HFF-Myc (cell line): Measurements from ENCODE around the gene CCR7.

Experiments
- DNase-seq: peaks from one replicate; pipeline ENCODE4 v3.0.0-alpha.2; 2011; ENCODE audit warnings: low read depth; ENCODE audit errors: extremely low read depth
- H3K4me3 ChIP-seq: replicated peaks from 2 replicates; pipeline ENCODE4 v1.5.1; 2011; ENCODE audit warnings: low read depth, mild to moderate bottlenecking, control low read depth, low read length
- TF ChIP-seq, protein P1 (sequence below): IDR thresholded peaks from 2 replicates; pipeline ENCODE4 v1.5.1; 2012; ENCODE audit warnings: mild to moderate bottlenecking, low read depth, low read length, control low read depth; ENCODE audit errors: missing control alignments

CCR7 gene

DNA sequence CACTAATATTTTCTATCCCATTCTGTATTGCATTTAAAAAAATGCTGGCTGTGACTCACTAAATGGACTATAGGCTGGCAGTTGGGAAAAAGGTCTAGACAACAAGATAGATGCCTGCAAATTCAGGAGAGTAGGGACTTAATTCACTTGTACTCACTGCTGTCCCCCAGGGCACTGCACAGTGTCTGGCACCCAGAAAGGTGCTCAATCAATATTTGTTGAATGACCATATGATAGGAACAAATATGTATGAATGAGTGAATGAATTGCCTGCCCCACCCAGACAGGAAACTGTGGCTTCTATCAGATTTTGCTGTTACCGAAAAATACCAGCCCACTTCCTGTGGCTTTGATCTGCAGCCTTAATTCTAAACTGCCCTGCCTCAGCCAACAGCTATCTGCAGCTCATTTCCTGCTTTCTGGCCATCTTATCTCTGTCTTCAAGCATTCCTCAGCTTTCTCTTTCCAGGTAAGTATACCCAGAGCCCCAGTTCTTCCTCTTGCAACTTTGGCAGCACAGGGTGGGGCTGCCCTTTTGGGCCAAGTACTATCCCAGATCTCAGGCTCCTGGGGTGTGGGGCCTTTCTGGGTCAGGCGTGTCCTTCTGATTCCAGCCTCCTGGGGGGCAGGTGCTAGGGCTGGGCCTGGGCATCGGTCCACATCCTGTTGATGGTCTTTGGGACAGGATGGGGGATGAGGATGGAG is 48.5 kb downstream of the CCR7 start:
- no peak for DNase-seq
- TF ChIP-seq, protein P1, sequence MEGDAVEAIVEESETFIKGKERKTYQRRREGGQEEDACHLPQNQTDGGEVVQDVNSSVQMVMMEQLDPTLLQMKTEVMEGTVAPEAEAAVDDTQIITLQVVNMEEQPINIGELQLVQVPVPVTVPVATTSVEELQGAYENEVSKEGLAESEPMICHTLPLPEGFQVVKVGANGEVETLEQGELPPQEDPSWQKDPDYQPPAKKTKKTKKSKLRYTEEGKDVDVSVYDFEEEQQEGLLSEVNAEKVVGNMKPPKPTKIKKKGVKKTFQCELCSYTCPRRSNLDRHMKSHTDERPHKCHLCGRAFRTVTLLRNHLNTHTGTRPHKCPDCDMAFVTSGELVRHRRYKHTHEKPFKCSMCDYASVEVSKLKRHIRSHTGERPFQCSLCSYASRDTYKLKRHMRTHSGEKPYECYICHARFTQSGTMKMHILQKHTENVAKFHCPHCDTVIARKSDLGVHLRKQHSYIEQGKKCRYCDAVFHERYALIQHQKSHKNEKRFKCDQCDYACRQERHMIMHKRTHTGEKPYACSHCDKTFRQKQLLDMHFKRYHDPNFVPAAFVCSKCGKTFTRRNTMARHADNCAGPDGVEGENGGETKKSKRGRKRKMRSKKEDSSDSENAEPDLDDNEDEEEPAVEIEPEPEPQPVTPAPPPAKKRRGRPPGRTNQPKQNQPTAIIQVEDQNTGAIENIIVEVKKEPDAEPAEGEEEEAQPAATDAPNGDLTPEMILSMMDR, result no peak
- no peak overlapping the region for H3K4me3 ChIP-seq

DNA sequence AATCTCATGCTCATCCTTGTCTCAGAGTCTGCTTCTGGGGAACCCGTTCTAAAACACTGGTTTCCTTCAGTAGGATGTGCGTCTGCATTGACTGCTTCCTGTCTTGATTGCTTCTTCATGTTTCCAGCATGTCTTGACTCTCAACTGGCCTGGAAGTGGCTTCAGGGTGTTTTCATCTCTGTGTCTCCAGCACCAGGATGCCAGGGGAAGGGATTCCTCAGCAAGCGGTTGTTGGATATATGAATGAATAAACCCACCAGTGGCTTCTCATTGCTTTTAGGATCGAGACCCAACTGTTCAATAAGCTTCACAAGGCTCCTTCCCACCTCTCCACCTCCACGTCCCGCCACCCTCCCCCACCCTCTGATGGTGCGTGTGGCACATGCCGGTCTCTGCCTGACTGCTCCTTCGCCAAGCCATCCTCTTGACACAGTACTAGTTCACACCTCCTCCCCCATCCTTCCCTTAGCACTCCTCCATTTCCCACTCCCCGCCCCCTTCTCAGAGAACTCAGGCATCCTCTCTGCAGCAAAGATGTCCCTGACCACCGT is 49.7 kb downstream of the CCR7 start:
- TF ChIP-seq, protein P1, result no peak
- no peak for DNase-seq
- no peak overlapping the region for H3K4me3 ChIP-seq

DNA sequence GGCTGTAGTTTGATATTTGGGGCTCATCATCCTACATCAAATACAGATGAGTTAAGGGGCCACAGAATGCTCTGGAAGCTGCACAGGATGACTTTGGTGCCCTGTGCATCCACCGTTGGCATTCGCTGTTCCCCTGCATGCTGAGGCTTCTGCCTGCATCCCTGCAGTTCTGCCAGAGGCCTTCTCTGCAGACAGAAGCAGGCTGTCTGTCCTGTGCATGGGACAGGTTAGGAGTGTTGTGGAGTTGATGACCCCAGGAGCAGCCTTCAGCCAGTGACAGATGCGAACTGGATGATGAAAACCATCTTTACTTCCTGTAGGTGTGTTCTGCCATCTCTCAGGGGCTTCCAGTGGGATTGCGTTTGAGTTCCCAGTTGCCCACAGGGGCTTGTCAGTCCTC is 50.3 kb downstream of the CCR7 start:
- H3K4me3 ChIP-seq, result no peak overlapping the region
- TF ChIP-seq, protein P1, result no peak
- DNase-seq, result no peak

DNA sequence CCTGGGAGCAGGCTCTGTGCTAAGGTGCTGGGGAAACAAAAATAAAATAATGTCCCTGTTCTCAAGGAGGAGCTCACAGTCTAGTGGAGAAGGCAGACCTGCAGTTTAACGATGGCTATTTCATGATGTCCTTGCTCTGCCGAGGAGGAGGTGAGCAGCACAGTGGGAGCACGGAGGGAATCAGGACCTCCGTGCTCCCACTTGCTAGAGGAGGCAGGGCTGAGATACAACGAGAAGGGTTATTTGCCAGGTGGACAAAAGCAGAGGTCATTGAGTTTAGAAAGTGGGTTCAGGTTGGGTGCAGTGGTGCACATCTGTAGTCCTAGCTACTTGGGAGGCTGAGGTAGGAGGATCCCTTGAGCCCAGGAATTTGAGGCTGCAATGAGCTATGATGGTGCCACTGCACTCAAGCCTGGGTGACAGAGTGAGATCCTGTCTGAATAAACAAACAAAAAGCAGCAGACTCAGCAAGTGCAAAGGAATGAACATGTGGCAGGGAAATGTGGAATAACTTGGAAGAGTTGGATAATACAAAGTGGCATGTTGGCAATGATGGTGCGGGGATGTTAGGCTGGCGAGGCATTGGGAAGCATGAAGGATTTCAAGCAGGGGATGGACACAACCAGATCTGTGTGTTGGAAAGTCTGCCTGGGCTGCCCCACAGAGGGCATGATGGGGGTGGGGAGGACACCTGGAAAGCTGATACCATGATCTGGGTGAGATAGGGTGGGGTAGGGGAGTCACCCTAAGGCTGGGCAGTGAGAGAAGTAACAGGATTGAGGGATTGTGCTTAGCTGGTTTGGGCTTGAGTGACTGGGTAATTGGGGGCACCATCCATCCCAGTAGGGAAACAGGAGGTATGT is 51.0 kb downstream of the CCR7 start:
- DNase-seq, result no peak
- no peak overlapping the region for H3K4me3 ChIP-seq
- TF ChIP-seq, protein P1, result no peak

DNA sequence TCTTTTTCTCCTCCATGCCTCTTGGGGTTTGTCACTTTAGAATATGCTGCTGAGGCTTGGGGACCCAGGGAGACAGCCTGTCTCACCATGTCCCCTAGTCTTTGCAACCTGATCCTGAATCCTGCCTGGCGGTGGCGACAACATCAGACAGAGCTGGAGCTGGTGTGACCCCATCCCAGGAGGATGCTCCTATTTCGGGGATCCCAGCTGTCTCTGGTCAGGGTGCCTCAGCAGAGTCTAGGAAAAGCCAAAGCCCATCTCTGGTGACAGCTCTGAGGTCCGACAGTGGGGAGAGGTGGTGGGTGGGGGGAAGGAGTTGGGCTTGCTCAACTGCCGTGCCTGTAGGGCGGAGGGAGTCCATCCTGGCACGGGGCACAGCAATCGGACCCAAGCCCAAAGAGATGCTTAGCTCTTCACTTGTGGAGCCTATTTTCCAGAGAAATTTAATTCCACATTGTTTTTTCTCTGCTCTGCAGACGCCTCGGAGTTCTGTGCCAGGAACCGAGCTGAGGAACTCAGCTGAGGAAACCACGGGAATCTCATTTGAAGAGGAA is 53.5 kb downstream of the CCR7 start:
- no peak for DNase-seq
- TF ChIP-seq, protein P1, result no peak

DNA sequence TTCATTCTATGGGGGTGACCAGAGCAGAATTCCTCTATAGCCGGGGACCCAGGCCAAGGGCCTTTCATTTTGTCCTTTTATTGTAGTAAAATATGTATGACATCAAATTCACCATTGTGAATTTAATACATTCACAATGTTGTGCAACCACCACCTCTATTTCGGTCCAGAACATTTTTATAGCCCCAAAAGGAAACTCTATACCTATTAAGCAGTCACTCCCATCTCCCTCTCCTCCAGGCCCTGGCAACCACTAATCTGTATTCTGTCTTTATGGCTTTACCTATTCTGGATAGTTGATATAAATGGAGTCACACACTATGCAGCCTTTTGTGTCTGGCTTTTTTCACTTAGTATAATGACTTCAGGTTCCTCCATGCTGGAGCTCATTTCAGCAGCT is 54.1 kb downstream of the CCR7 start:
- no peak for DNase-seq
- no peak overlapping the region for H3K4me3 ChIP-seq
- TF ChIP-seq, protein P1, result no peak

More for the DNA sequence above, 53.5 kb downstream of the CCR7 start:
- H3K4me3 ChIP-seq, result no peak overlapping the region
